Embryonic facial prominence (tissue), 1 donor: Measurements from ENCODE around the gene EXPH5.

Source experiments
- DNase-seq: peaks from one replicate; pipeline ENCODE4 v3.0.0-alpha.2; 2016; ENCODE audit errors: extremely low spot score

Gene EXPH5

DNA sequence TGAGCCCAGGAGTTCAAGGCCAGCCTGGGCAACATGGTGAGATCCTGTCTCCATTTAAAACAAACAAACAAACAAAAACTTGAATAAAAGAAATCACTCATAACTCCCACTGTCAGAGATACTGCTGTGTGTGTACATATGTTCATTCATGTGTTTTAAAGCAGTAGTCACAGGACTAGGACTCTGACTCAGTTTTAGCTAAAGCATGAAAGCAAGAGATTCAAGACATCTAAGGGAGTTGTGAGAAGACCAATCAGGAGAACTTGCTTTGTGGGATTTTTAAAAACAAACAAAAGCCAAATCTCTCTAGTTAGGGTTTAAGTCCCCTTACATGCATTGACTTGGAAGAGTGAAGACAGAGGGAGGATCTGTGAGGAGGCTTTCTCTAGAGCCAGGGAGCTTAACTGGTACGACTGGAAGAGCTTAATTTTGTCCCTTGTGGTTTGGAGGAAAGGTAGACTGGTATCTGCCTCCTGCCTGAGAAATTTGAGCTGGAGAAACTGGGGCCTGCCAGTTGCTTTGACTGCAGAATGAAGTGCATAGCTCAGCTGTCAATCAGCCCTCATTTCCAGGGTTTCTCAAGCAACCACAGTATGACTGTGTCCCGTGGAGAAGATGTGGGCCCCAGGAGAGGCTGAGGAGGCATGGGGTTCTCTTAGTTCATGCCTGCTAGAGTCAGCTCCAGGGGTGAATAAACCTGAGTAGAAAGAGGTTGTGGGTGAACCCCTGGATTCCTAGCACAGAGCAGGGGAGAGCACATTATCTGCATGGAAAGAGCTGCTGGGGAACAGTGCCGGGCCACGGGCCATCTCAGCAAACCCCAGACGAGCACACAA, 30.6 kb downstream of the EXPH5 start:
- no peak for DNase-seq

- DNase-seq: no peak
Observed at GRCh38 chr11:108561535-108561991, 32.0 kb downstream of the EXPH5 start.

- no peak for DNase-seq
Observed at GRCh38 chr11:108559904-108560303, 33.7 kb downstream of the EXPH5 start.

GRCh38 chr11:108559340-108559739, 34.2 kb downstream of the EXPH5 start:
- DNase-seq: no peak

DNA sequence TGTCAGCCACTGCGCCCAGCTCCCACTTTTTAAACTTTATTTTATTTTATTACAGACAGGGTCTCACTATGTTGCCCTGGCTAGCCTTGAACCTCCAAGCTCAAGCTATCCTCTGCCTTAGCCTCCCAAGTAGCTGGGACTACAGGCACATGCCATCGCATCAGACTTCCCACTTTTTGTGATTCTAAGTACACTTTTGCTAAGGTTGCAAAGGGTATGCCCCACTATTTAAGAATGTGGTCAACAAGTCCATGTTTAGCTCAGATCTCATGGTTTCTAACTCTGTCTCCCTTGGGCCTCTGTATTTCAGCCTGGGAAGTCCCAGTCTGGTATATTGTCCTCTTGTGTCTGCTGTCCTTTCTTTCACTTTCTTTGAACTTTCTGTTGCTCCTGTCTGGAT, 35.3 kb downstream of the EXPH5 start:
- no peak for DNase-seq

GRCh38 chr11:108556019-108556418, 37.5 kb downstream of the EXPH5 start:
- no peak for DNase-seq

DNA sequence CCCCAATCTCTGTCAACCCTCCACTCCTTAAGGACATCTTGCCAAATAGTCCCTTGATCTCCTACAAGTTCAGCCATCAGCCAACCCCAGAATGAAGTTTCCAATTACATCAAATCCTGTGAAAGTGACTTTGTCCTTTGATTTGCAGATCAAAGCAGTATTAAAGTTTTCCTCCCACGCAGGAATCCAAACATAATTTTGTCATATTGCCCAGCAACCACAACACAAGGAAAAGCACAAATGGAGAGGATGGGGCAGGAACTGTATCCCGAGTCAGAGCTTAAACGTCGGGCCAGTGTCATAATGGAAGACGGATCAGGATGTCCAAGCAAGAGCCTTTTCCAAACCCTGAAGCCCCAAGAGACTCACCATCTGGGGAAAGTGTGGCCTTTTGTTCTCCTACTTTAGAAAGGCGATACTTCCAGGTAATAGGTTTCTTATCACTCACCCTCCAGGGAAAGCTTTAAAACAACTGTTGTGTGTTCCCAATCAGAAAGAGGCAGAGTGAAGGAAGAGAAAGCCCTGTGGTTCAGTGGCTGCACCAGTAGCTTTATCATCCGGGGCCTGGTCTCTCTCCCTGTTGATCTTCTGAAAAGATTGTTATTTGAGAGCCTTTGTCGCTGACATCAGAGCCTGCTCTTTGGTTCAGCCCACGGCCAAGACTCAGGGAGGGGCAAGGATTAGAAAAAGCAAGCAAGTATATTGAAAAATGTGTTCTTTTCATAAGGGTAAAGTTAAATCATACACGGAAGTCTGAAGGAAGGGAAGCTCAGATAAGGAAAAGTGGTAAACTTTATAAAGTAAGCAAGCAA, 41.7 kb downstream of the EXPH5 start:
- no peak for DNase-seq

DNA sequence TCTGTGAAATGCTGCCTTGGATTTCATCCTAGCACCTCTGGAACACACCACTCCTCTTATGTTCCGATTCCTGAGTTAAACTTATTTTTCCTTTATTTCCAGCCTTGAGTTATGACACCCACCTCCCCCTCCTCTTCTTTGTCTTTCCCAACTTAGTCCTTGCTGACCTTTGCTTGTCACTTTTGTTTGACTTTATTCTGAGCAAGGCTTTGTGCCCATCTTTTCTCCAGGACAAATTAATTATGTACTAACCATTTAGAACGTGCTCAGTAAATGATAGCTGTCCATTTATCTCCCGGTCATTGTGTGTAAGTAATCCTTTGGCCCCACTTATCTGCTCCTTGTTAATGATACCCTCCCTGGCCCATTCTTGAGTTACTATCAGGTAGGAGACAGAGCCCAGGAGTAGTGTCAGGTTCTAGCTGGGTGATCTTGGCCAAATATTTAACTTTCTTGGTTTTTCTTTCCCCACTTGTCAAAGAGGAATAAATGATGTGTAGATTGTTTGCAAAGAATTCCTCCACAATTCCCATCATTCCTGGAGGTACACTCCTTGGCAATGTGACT, 44.2 kb downstream of the EXPH5 start:
- no peak for DNase-seq

DNA sequence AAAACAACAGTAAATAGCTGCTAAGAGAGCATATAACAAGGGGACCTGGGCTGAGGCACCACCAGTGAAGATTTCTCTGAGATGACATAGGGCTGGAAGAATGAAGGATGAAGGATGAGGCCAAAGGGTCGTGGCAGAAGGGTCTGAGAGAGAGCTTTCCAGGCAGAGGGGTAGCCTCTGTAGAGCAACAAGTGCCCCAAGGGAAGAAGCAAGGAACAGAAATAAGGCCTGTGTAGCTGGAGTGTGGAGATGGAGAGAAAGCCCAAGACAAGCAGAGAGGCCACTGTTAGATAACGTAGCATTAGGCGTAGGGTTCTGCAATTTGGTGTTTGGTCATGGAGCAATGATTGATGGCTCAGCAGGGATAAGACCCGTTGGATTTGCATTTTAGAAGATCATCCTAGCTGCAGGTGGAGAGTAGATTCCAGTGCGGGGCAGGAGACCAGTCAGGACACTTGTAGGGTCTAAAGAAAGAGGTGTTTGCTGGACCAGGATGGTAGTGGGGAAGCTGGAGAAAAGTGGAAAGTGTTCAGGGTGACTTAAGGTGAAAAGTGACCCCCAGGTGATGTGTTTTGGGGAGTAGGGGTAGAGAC, 47.6 kb downstream of the EXPH5 start:
- no peak for DNase-seq

GRCh38 chr11:108543316-108543964, 50.1 kb downstream of the EXPH5 start:
- no peak for DNase-seq

GRCh38 chr11:108541531-108541930, 52.0 kb downstream of the EXPH5 start:
- no peak for DNase-seq

DNA sequence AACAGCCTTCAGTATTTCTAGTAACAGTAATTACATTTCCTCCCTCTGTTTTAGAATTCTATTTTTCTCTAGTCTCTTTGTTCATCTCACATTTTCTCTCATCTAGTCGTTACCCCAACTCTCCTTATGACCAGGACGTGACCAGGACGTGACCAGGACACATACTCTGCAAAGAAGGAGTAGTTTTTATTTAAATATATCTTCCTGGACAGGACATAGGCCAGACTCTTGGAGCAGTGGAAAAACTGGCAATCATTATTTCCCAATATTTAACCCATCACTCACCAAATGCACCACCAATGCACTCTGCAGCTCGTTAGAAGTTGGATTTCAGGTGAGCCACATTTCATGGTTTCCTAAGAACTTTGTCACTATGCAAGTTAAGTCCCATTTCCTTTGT, 55.1 kb downstream of the EXPH5 start:
- DNase-seq: no peak

DNA sequence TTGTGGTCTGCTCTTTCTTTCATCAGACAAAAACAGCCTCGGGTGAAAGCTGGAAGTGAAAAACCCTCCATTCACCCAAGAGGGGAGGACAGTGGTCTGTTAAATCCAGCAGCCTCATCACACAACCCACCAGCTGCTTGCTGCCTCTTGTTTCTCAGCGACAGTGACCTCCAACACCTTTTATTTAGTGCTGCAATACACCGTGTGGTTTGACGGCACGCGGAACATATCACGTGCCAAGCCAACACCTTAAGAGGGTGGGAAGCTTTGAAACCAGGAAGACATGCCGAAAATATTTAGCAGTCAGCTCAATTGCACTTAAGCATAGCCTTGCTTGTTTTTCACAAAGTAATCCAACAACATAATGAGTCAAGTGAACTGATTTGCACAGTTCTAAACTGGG, 55.5 kb downstream of the EXPH5 start:
- no peak for DNase-seq

- no peak for DNase-seq
Observed at GRCh38 chr11:108536783-108537182, 56.8 kb downstream of the EXPH5 start.

GRCh38 chr11:108535384-108535955, 58.1 kb downstream of the EXPH5 start:
- DNase-seq: no peak

- no peak for DNase-seq
Observed at GRCh38 chr11:108534274-108534882, 59.2 kb downstream of the EXPH5 start.

DNA sequence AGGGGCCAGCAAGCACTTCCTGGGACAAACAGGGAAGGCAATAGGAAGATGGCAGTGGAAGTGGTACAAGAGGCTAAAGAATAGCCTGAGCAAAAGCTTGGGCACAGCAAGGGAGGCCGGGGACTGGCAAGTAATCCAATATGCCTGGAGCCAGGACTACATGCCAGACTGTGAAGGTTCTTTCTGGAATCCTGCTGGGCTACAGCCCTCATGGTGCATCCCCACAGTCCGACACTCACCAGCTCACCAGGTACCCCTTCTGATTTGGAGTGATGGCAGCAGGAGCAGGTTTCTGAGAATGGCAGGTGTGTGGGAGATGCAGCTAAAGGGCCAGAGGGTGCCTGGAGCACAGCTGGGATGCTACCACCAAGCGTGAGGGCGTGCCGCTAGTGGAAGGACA, 63.1 kb downstream of the EXPH5 start:
- no peak for DNase-seq

DNA sequence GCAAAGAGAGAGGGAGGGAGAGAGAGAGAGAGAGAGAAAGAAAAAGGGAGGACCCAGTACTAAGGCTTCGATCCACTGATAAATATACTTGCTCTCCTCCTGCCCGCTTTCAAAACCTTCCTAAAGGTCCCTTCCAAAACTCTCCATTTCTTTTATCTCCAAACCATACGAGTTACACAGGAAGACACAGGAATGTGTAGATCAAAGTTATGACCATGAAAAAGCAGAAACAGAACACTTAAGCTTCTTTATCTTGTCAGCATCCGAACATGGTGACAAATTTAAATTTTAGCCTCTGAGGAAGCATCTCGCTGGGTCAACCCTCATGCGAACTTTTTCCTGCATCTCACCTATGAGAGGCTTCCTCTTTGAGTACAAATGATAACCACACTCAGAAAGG, 66.2 kb downstream of the EXPH5 start:
- no peak for DNase-seq

GRCh38 chr11:108525161-108525560, 68.4 kb downstream of the EXPH5 start:
- DNase-seq: no peak

DNA sequence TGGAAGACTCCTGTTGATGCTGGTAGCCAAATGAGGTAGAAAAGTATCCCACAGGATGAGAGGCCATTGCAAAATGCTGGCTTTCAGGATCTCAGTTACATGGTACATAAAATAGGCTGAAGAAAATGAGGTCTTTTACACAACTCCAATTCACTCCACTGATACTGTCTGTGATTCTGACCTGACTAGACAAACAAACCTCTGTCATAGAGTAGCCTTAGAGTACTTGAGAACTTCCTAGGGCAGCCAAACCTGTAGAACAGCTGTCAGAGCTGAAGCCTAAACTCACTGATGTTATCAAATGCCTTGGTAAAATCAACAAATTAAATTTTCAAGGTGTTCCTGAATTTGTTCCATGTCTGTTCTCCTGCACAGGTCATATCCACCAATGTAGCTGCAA, 69.1 kb downstream of the EXPH5 start:
- DNase-seq: no peak

DNA sequence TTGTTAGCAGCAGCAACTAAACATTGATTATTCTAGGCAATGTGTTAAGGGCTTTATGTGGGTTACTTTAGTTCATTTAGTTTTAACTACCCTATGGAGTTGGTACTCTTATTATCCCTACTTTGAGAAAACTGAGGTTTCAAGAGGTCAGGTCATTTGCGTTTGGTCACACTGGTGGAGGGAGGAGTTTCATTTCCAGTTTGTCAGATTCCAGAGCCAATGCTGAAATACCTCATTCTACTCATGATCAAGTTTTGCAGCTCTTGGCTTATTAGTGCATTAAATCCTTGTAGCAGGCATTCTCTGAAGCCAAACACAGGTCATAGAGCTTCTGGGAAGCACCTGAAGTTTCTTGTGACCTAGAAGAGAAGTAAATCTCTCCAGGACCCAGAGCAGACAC, 71.2 kb downstream of the EXPH5 start:
- DNase-seq: no peak
